Stimulated activated naive CD8-positive, alpha-beta T cell treated with anti-CD3 and anti-CD28 coated beads, Interleukin-15, amount 100 ng/mL, for 72 hours (primary cell): ENCODE results near the gene JUND.

ENCODE experiments used
- ATAC-seq: fragments of 150-1000 bp; cut with Tn5 transposase; 2 replicates; pipeline ENCODE4 v1.10.0; 2021; ENCODE audit warnings: mild to moderate bottlenecking, moderate library complexity
- DNase-seq, 2 donors: peaks; one replicate each; pipeline ENCODE4 v3.0.0; 2021 to 2022
- H3K27ac Mint-ChIP-seq, 2 donors: one replicate each; pipeline ENCODE4 v1.8.0; 2022; ENCODE audit warnings: mild to moderate bottlenecking in 2 of 2, mixed read lengths in 2 of 2, moderate library complexity in 2 of 2
- H3K27me3 Mint-ChIP-seq: one replicate; pipeline ENCODE4 v1.8.0; 2022; ENCODE audit warnings: mixed read lengths
- H3K4me1 Mint-ChIP-seq: one replicate; pipeline ENCODE4 v1.8.0; 2022; ENCODE audit warnings: mild to moderate bottlenecking, mixed read lengths
- H3K4me3 Mint-ChIP-seq, 2 donors: one replicate each; pipeline ENCODE4 v1.8.0; 2022; ENCODE audit warnings: mild to moderate bottlenecking in 2 of 2, mixed read lengths in 2 of 2, moderate library complexity in 1 of 2
- H3K9me3 Mint-ChIP-seq, 2 donors: one replicate each; pipeline ENCODE4 v1.8.0; 2022; ENCODE audit warnings: mixed read lengths in 2 of 2

JUND gene

DNA sequence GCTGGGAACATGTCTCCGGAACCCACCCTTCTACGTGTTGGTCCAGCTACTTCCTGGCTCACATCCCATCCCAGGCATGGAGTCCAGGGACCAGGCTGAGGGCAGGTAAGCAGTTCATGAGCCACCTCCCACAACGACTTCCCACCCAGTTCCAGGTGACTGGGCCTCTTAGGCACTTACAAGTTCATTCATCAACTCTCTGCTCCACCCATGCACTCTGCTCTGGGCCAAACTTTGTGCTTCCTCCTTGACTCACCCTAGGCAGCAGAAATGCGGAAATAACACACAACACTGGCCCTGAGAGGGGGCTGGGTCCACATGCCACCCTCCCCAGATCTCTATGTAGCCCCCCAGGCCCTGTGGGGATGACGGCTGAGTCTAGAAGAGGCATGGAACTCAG, 27.7 kb downstream of the JUND start:
- peaks cover 53% of the 10 kb centered on the region for H3K27me3 Mint-ChIP-seq
- no peak for DNase-seq
- H3K27ac Mint-ChIP-seq: no peak overlapping the region
- H3K4me3 Mint-ChIP-seq: no peak overlapping the region
- ATAC-seq: no peak
- H3K9me3 Mint-ChIP-seq: no peaks in the 10 kb centered on the region
- H3K4me1 Mint-ChIP-seq: peaks cover 11% of the 10 kb centered on the region

- no peak for ATAC-seq
- no peak overlapping the region for H3K4me3 Mint-ChIP-seq
- peaks cover 11% of the 10 kb centered on the region for H3K4me1 Mint-ChIP-seq
- no peak for DNase-seq
- no peaks in the 10 kb centered on the region for H3K9me3 Mint-ChIP-seq
- H3K27me3 Mint-ChIP-seq: peaks cover 53% of the 10 kb centered on the region
- no peak overlapping the region for H3K27ac Mint-ChIP-seq
Measured at GRCh38 chr19:18253130-18253529, 28.3 kb downstream of the JUND start.

DNA sequence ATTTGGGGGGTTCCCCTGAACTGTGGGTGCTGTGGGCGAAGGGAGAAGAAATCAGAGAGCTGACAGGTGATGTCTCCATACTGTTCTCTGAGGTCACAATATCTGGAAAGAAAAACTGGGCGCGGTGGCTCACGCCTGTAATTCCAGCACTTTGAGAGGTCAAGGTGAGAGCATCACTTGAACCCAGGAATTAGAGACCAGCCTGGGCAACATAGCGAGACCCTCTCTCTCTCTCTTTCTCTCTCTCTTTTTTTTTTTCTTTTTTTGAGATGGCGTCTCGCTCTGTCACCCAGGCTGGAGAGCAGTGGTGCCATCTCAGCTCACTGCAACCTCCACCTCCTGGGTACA, 29.1 kb downstream of the JUND start:
- H3K4me1 Mint-ChIP-seq: peaks cover 11% of the 10 kb centered on the region
- H3K27ac Mint-ChIP-seq: no peak overlapping the region
- H3K4me3 Mint-ChIP-seq: no peak overlapping the region
- no peak for ATAC-seq
- DNase-seq: no peak
- H3K27me3 Mint-ChIP-seq: peaks cover 53% of the 10 kb centered on the region
- no peaks in the 10 kb centered on the region for H3K9me3 Mint-ChIP-seq

GRCh38 chr19:18251587-18252369, 29.6 kb downstream of the JUND start:
- Mint-ChIP-seq H3K27me3 (peaks cover 53% of the 10 kb centered on the region), H3K4me3 (no peak overlapping the region), H3K9me3 (no peaks in the 10 kb centered on the region), H3K27ac (no peak overlapping the region), H3K4me1 (peaks cover 11% of the 10 kb centered on the region)
- peak; percentile 77 to 80 for DNase-seq
- ATAC-seq: peak; percentile 89

- peaks cover 43% of the 10 kb centered on the region for H3K27me3 Mint-ChIP-seq
- H3K4me3 Mint-ChIP-seq: no peak overlapping the region
- H3K27ac Mint-ChIP-seq: no peak overlapping the region
- DNase-seq: no peak
- H3K4me1 Mint-ChIP-seq: peaks cover 6% of the 10 kb centered on the region
- no peaks in the 10 kb centered on the region for H3K9me3 Mint-ChIP-seq
- no peak for ATAC-seq
Measured at GRCh38 chr19:18249834-18250233, 31.6 kb downstream of the JUND start.

DNA sequence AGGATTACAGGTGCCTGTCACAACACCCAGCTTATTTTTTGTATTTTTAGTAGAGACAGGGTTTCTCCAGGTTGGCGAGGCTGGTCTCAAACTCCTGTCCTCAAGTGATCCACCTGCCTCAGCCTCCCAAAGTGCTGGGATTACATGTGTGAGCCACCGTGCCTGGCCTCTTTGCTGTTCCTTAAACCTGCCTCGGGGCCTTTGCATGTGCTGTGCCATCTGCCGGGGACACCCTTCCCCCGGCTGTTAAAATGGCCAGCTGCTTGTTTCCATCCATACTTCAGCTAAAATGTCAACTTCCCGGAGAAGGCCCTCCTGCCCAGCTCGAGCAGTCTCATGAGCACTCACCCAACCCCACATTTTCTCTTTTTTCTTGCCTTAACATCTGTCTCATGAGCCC, 36.1 kb downstream of the JUND start:
- ATAC-seq (no peak), DNase-seq (no peak)
- H3K4me3 Mint-ChIP-seq: no peak overlapping the region
- no peaks in the 10 kb centered on the region for H3K9me3 Mint-ChIP-seq
- peaks cover 4% of the 10 kb centered on the region for H3K27me3 Mint-ChIP-seq
- H3K4me1 Mint-ChIP-seq: no peaks in the 10 kb centered on the region
- H3K27ac Mint-ChIP-seq: peak overlapping the region in 1 of 2 donors; percentile 6

GRCh38 chr19:18239303-18239702, 42.1 kb downstream of the JUND start:
- ATAC-seq (no peak), DNase-seq (no peak)
- H3K9me3 Mint-ChIP-seq: no peaks in the 10 kb centered on the region
- no peak overlapping the region for H3K4me3 Mint-ChIP-seq
- H3K4me1 Mint-ChIP-seq: no peaks in the 10 kb centered on the region
- peaks cover 38% of the 10 kb centered on the region for H3K27me3 Mint-ChIP-seq
- no peak overlapping the region for H3K27ac Mint-ChIP-seq

DNA sequence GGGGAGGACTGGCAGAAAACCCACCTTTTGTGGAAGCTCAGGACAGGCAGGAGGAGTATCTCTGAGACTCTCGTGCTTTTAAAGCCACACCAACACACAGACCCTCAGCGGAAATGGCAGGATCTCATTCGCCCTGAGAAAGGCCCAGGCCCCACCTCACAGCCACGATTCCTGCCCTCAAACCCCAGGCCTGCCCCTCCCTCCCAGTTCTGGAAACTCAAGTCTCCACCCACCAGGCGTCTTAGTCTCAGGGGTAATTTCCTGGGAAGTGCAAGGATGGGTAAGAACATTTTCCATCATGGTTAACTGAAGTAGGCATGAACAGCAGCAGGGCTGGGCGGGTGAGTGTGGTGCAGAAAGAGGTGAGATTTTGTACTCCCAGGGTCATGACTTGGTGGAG, 47.2 kb downstream of the JUND start:
- Mint-ChIP-seq H3K4me3 (no peak overlapping the region), H3K27me3 (peaks cover 82% of the 10 kb centered on the region), H3K4me1 (peaks cover 31% of the 10 kb centered on the region), H3K9me3 (peaks cover 6 to 8% of the 10 kb centered on the region in 2 donors), H3K27ac (no peak overlapping the region)
- no peak for ATAC-seq
- DNase-seq: no peak

- peak; percentile 43 for DNase-seq
- peaks cover 31% of the 10 kb centered on the region for H3K4me1 Mint-ChIP-seq
Measured at GRCh38 chr19:18233224-18233825, 48.1 kb downstream of the JUND start.

GRCh38 chr19:18232540-18233223, 48.7 kb downstream of the JUND start:
- peak overlapping the region in 1 of 2 donors; percentile 41 for H3K4me3 Mint-ChIP-seq
- no peak for DNase-seq
- H3K9me3 Mint-ChIP-seq: peaks cover 6 to 8% of the 10 kb centered on the region in 2 donors
- peaks cover 31% of the 10 kb centered on the region for H3K4me1 Mint-ChIP-seq
- peaks cover 85% of the 10 kb centered on the region for H3K27me3 Mint-ChIP-seq
- ATAC-seq: peak; percentile 40
- no peak overlapping the region for H3K27ac Mint-ChIP-seq

More at GRCh38 chr19:18233224-18233825, 48.1 kb downstream of the JUND start:
- no peak overlapping the region for H3K27ac Mint-ChIP-seq
- ATAC-seq: no peak
- H3K4me3 Mint-ChIP-seq: no peak overlapping the region
- peaks cover 79% of the 10 kb centered on the region for H3K27me3 Mint-ChIP-seq
- peaks cover 6 to 8% of the 10 kb centered on the region in 2 donors for H3K9me3 Mint-ChIP-seq

DNA sequence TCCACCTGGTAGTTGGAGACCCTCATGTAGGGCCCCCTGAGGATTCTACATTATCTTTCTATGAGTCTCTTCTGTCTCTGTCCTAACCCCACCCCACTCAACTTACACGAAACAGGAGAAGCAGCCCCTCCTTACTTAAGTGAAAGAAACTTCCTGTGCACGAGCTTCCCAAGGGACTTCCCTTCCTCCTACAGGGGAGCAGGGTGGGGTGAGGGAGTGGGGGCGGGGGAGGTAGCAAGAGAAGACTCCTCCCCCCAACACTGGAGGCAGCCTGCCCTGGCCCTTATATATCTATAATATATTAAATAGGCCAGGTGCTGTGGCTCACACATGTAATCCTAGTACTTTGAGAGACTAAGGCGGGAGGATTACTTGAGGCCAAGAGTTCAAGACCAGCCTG, 49.6 kb downstream of the JUND start:
- ATAC-seq (no peak), DNase-seq (no peak)
- peaks cover 6 to 8% of the 10 kb centered on the region in 2 donors for H3K9me3 Mint-ChIP-seq
- no peak overlapping the region for H3K4me3 Mint-ChIP-seq
- H3K4me1 Mint-ChIP-seq: peaks cover 40% of the 10 kb centered on the region
- H3K27ac Mint-ChIP-seq: no peak overlapping the region
- peaks cover 89% of the 10 kb centered on the region for H3K27me3 Mint-ChIP-seq

- no peak for DNase-seq
- H3K27me3 Mint-ChIP-seq: peaks cover 89% of the 10 kb centered on the region
- ATAC-seq: no peak
- H3K4me3 Mint-ChIP-seq: no peak overlapping the region
- H3K9me3 Mint-ChIP-seq: peaks cover 6 to 8% of the 10 kb centered on the region in 2 donors
- H3K27ac Mint-ChIP-seq: no peak overlapping the region
- peaks cover 44% of the 10 kb centered on the region for H3K4me1 Mint-ChIP-seq
Measured at GRCh38 chr19:18230941-18231734, 50.3 kb downstream of the JUND start.

- H3K9me3 Mint-ChIP-seq: peaks cover 6 to 8% of the 10 kb centered on the region in 2 donors
- H3K27me3 Mint-ChIP-seq: peaks cover 89% of the 10 kb centered on the region
- no peak overlapping the region for H3K4me3 Mint-ChIP-seq
- no peak for DNase-seq
- ATAC-seq: no peak
- peaks cover 56% of the 10 kb centered on the region for H3K4me1 Mint-ChIP-seq
- H3K27ac Mint-ChIP-seq: no peak overlapping the region
Measured at GRCh38 chr19:18229915-18230314, 51.5 kb downstream of the JUND start.
